ENCODE results near the gene ZNG1F.
"Not testable (repeated sequence)": the region's sequence is repeated elsewhere in the genome, so short reads cannot be mapped to it uniquely, and the experiment has no call there.

ZNG1F gene

DNA sequence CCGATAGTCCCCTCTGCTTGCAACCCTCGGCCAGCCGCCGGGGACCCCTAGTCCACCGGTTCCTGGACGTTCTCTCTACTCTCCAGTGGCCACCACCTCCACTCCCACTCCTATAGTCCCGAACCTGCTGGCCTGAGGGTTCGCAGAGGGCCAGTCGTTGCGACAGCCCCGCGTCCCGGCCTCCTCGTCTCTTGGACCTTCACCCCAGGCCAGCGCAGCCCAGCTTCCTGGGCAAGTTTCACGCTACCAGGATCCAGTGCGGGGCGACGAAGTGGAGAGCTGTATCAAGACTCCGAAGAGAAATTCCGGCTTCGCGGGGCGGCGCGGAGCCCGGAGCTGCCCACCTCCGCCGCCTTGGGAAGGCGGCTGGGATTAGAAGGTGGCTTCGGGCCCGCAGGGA, 65.7 kb downstream of the ZNG1F start:
- DNase-seq (ENCODE audit: low spot score): not testable (repeated sequence)

DNA sequence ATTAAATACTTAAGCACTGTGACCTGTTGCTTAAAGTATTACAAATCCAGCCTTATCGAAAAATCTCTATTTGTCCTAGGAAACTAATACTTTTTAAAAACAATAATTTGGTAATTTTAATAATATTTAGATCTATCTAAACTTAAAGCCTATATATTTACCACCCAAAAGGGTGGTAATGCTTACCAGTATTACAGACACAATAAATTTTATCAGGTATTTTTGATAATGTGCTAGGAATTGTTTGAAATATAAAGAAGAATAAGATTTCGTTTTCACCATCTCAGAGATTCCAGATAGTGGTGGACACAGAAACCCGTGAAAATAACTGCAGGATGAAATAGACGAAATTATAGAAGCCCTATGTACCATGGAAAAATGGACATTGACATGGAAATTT, 68.4 kb downstream of the ZNG1F start:
- DNase-seq (ENCODE audit: low spot score): not testable (repeated sequence)

- not testable (repeated sequence) for DNase-seq (ENCODE audit: low spot score)
These were observed 69.4 kb downstream of the ZNG1F start for GRCh38 chr9:41119719-41120118.

GRCh38 chr9:41119311-41119710, 69.8 kb downstream of the ZNG1F start:
- DNase-seq (ENCODE audit: low spot score): not testable (repeated sequence)

DNA sequence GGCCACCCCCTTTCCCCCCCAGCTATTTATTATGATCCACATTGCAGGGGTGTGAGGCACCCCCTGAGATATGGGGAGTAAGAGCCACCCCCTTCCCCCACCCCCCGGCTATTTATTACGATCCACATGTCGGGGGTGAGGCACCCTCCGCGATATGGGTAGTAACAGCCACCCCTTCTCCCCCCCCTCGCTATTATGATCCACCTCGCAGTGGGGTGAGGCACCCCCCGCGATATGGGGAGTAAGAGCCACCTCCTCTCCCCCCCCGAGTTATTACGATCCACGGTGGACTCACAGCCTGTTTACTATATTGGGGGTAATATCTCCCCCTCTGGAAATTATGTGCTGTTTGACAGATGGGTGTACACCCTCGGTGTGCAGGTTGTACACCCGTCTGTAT, 75.8 kb downstream of the ZNG1F start:
- DNase-seq (ENCODE audit: low spot score): not testable (repeated sequence)

- DNase-seq (ENCODE audit: low spot score): not testable (repeated sequence)
These were observed 77.7 kb downstream of the ZNG1F start for GRCh38 chr9:41111414-41111813.

- not testable (repeated sequence) for DNase-seq (ENCODE audit: low spot score)
These were observed 78.2 kb downstream of the ZNG1F start for GRCh38 chr9:41110913-41111312.

DNA sequence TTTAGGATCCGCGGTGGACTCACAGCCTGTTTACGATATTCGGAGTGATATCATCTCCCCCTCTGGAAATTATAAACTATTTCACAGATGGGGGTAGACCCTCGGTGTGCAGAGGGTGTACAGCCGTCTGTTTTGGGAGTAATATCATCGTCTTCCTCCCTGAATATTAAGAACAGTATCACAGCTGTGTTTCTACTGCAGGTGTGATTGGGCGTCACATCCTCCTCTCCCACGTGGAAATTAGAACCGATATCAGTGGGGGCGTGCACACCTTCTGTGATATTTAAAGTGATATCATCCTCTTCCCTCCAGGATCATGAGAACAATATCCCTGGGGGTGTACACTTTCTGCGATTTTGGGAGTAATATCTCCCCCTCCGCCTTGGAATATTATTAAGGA, 79.9 kb downstream of the ZNG1F start:
- not testable (repeated sequence) for DNase-seq (ENCODE audit: low spot score)

GRCh38 chr9:41108816-41109215, 80.3 kb downstream of the ZNG1F start:
- DNase-seq (ENCODE audit: low spot score): not testable (repeated sequence)

DNA sequence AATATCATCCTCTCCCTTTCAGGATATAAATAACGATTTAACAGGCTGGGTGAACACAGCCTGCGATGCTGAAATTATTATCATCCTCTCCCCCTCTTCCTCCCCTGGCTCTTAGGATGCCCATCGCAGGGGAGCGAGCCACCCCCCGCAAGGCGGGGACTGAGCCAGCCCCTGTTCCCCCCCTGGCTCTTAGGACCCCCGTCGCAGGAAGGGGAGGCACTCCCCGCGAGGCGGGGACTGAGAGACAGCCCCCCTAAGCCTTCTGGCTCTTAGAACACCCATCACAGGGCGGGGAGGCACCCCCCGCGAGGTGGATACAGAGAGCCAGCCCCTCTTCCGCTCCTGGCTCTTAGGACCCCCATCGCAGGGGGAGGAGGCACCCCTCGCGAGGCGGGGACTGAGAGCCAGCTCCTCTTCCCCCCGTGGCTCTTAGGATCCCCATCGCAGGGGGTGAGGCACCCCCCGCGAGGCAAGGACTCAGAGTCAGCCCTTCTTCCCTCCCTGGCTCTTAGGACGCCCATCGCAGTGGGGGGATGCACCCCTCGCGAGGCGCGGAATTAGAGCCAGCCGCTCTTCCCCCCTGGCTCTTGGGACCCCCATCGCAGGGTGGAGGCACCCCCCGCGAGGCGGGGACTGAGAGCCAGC, 82.5 kb downstream of the ZNG1F start:
- not testable (repeated sequence) for DNase-seq (ENCODE audit: low spot score)

DNA sequence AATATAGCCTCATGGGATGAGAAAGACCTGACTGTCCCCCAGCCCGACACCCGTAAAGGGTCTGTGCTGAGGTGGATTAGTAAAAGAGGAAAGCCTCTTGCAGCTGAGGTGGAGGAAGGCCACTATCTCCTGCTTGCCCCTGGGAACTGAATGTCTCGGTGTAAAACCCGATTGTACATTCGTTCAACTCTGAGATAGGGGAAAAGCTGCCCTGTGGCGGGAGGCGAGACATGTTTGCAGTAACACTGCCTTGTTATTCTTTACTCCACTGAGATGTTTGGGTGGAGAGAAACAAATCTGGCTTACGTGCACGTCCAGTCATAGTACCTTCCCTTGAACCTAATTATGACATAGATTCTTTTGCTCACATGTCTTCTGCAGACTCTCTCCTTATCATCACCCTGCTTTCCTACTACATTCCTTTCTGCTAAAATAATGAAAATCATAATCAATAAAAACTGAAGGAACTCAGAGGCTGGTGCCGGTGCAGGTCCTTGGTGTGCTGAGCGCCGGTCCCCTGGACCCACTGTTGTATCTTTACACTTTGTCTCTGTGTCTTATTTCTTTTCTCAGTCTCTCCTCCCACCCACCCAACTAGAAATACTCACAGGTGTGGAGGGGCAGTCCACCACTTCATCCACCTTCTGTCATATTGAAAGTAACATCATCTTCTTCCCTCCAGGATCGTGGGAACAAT, 83.4 kb downstream of the ZNG1F start:
- not testable (repeated sequence) for DNase-seq (ENCODE audit: low spot score)

DNA sequence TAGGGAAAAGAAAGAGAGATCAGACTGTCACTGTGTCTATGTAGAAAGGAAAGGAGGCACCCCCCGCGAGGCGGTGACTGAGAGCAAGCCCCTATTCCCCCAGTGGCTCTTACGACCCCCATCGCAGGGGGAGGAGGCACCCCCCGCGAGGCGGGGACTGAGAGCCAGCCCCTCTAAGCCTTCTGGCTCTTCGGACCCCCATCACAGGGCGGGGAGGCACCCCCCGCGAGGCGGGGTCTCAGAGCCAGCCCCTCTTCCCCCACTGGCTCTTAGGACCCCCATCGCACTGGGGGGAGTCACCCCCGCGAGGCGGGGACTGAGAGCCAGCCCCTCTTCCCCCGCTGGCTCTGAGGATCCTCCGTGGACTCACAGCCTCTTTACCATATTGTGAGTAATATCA, 84.6 kb downstream of the ZNG1F start:
- not testable (repeated sequence) for DNase-seq (ENCODE audit: low spot score)

DNA sequence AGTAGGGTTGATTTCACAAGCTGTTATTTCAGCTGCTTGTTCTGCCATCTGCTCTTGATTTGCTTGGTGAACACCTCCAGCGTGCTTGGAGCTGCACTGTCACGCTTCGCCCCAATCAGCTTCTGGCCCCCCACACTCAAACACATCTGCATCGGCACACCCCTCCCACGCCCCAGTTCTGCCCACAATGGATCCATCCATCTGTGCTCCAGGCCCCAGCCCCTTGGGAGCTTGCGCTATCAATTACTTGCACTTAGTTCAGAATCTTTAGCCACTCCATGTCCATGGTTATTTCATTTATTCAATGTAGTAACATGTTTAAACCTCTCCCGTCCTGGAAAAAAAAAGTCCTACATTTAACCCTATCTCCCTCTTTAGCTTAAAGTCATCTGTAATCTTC, 88.6 kb downstream of the ZNG1F start:
- not testable (repeated sequence) for DNase-seq (ENCODE audit: low spot score)

DNA sequence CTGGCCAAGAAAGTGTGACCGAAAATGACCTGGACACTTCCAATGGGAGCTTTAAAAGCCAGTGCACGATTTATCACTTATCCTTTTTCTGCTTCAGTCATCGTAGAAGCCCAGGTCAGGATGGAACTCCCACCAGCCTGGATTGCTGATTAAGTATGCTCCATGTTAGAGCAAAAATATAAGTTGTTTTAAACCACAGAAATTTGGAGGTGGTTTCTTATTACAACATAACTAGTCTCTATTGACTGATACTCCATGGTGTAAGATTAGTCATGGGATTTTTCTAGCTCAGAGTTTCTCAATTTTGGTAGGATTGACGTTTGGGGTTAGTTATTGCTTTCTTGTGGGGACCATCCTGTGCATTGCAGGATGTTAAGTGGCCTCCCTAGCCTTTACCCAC, 90.4 kb downstream of the ZNG1F start:
- not testable (repeated sequence) for DNase-seq (ENCODE audit: low spot score)

- DNase-seq (ENCODE audit: low spot score): not testable (repeated sequence)
These were observed 94.1 kb downstream of the ZNG1F start for GRCh38 chr9:41095060-41095459.

- not testable (repeated sequence) for DNase-seq (ENCODE audit: low spot score)
These were observed 94.9 kb downstream of the ZNG1F start for GRCh38 chr9:41094010-41094773.

GRCh38 chr9:41090922-41091321, 98.2 kb downstream of the ZNG1F start:
- not testable (repeated sequence) for DNase-seq (ENCODE audit: low spot score)

DNA sequence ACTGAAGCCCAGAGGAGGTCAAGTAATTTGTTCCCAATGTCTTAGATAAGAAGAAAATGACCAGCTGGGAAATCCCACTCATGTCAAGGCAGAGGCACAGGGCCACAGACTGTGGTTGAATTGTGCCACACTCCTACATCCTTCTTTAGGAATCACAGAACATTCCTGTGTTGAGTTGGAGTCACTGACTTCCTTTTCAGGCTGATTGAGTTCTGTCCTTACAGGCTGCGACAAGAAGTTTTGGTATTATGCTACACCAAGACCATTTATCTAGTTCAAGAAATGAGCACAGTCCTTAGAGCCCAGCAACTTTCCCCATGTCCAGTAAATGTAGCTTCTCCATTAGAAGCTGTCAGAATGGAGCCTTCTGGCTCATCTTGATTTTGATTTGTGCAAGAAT, 98.7 kb downstream of the ZNG1F start:
- not testable (repeated sequence) for DNase-seq (ENCODE audit: low spot score)

- DNase-seq (ENCODE audit: low spot score): not testable (repeated sequence)
These were observed 100.6 kb downstream of the ZNG1F start for GRCh38 chr9:41088450-41089059.

DNA sequence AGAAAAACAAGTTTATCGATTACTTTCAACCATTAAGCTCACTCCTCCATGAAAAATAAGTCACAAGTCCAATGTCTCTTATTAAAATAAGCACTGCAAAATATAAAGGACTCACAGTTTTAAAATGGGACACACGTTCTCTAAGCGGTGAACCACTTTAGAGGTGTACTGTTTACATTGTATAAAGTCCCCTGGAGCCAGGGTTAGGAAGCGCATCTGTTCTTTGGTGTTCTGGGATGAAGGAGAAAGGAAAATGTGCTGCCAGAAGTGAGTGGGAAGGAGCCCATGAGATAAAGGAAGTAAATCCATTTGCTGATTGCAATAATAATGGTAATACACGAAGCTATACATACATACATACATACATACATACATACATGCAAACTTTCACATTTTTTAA, 101.2 kb downstream of the ZNG1F start:
- not testable (repeated sequence) for DNase-seq (ENCODE audit: low spot score)

- not testable (repeated sequence) for DNase-seq (ENCODE audit: low spot score)
These were observed 101.8 kb downstream of the ZNG1F start for GRCh38 chr9:41087157-41087780.

- DNase-seq (ENCODE audit: low spot score): not testable (repeated sequence)
These were observed 102.4 kb downstream of the ZNG1F start for GRCh38 chr9:41086685-41087084.
